ENCODE measurements around the gene PDE7B. TPM values are rescaled to one million over a fixed set of nuclear protein-coding genes. Genes with fewer than 3 reads are reported as not detected.
"Not testable (repeated sequence)": the region's sequence is repeated elsewhere in the genome, so short reads cannot be mapped to it uniquely, and the experiment has no call there.

Gene PDE7B
- total and polyA plus RNA-seq, 9 of the 15 experiments (the other 6 are each of a cell fraction or from before 2014, with no cell fraction given) = 0.01 TPM; not detected in 8

GRCh38 chr6:136104556-136104955, 253.1 kb downstream of the PDE7B start (continued):
- TF ChIP-seq FOXP4 (CRISPR knock-in tag; IDR thresholded peaks at IDR 0.05; ENCODE audit: borderline replicate concordance) = no peak
- no peak for TF ChIP-seq MBD2 (IDR thresholded peaks at IDR 0.05; ENCODE audit: borderline replicate concordance, low read depth)

GRCh38 chr6:136105797-136106196, 254.3 kb downstream of the PDE7B start:
- H3K4me2 ChIP-seq (ENCODE audit: insufficient read depth, low read length); ATAC-seq; H3K9me3 ChIP-seq (replicated peaks; ENCODE audit: control insufficient read depth, insufficient read depth, low read depth, low read length); DNase-seq (ENCODE audit: extremely low read depth in 1 of 4, low spot score in 3 of 4); in situ Hi-C loops (cut with MboI); H3K4me3 ChIP-seq; H3K36me3 ChIP-seq (ENCODE audit: control insufficient read depth, insufficient read depth, low read length); H3K9ac ChIP-seq (ENCODE audit: insufficient read depth in 1 of 2, low read depth in 2 of 2, low read length in 2 of 2); H3K4me1 ChIP-seq (replicated peaks in 1 of 2; ENCODE audit: control insufficient read depth in 2 of 2, insufficient read depth in 2 of 2, low read length in 2 of 2); H4K20me1 ChIP-seq (replicated peaks; ENCODE audit: control insufficient read depth, insufficient read depth, low read length); H3K9me1 ChIP-seq (ENCODE audit: control insufficient read depth, insufficient read depth, low read length); BruUV-seq (replicated peaks); H3K79me2 ChIP-seq (ENCODE audit: control insufficient read depth, insufficient read depth, low read length); H2AFZ ChIP-seq (ENCODE audit: low read depth, low read length); intact Hi-C loops (cut with micrococcal nuclease); H3K27ac ChIP-seq (ENCODE audit: extremely low read depth, low read depth, low read length): not testable (repeated sequence)
- ChIA-PET CTCF (ENCODE audit: low intra/inter-chr PET ratio) (interaction anchor here (0.6 to 0.7 kb wide), 2 partner anchors 285 to 474 kb away, joined by 3 to 4 read pairs; no protein-coding TSS in a partner anchor), POLR2A (interaction anchor here (0.8 to 1.9 kb wide), 2 partner anchors 8 to 184 kb away, joined by 4 to 5 read pairs; partner anchors contain the start of gene BCLAF1)
- peaks cover 0 to 12% of the 10 kb centered on the region in 2 experiments; a peak in 2 of 5 replicates for H3K27me3 ChIP-seq (ENCODE audit: control insufficient read depth in 2 of 2, insufficient read depth in 2 of 2, low read length in 2 of 2)
- FAIRE-seq = peak; percentile 19
- 7% methylated on average over 4 of the region's 4 CpGs for WGBS (ENCODE audit: insufficient coverage, low coverage, missing lambda C conversion rate)
